ENCODE measurements around the gene DAPK2.
"Not testable (repeated sequence)": the region's sequence is repeated elsewhere in the genome, so short reads cannot be mapped to it uniquely, and the experiment has no call there.

DAPK2 gene

DNA sequence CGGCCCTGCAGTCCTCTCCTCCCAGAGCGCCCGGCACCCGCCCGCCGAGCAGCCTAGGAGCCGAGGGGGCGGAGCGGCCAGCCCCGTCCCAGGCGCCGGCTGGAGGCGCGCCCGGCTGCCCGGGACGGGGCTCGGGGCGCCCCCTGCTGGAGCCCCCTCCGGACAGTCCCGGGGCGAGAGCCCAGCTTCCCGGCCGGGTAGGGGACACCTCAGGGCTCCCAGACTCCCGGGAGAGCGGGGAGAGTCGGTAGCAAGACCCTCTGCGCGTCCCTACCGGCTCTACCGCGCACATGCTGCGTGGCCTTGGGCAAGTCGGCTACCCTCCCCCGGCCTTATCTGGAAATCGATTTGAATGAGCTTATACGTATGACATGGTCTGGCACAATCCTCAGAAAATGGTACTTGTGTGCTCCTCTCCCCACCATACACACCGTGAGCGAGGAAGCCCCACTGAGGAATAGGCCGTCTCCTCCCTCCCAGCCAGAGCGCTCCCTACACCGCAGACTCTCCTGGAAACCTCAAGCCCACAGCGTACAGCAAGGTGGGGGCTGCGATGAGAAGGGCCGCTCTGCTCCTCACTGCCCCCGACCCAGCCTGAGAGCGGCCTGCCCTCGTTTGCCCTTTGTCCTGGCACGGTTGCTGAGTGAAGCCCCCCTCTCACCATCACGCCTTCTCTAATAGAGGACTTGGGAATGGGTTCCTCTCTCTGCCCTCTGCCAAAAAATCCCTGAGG, at the start of gene DAPK2:
Gene DAPK2, minus strand, starts transcription at position 65 of the 733 bp plus-strand sequence. CDS start 6,224 bp downstream, outside the sequence.
- peak; percentile 61 for DNase-seq

DNA sequence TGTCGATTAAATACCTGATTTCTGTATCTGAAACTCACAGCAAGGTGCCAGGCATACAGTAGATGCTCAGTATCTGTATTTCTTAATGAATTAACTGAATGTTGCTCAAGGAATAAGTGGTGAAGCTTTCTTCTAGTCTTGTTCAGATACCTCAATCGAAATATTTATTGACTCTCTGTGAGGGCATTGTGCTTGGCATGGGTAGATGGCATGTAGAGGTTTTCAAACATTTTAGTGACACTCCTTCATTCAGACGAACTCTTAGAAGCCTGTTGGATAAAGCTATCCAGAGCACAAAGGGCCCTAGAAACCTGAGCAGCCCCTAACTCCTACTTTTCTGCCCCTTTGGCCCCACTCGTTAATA, 49.1 kb upstream of the DAPK2 start:
- no peak for DNase-seq

DNA sequence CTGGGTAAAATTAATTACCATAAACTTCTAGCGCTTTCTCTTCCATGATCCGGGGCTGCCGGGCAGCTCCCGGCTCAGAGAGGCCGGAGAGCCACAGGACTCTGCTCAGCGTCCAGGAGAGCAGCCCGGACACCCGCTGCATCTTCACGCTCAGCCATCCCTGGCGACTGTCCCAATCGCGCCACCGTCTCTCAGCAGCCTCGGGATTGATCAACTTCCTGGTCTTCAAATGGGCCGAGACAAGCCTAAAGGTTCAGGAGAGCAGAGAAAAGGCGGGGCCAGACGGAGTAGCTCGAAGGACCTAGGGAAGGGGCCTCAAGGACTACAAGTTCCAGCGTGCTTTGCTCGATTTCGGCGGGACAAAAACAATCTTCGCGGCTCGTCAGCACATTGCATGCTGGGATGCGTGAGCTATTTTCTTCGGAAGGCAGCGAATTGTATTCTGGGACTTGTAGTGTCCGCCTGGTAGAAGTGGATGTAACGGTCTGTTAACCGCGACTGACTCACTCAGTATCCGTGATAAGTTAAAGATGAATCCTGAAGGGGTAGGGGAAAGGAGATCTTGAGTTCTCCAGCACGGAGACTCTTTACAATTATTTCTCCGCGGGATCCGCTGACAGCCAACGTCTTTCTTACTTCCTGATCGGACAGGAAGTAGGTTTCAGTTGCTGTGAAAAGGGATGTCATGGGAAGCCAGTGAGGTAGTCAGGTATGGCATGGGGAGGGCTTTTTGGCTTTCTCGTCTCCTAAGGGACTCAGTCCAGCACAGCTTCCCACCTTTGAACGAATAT, 47.5 kb upstream of the DAPK2 start, which contains the start of gene CIAO2A:
Gene CIAO2A, minus strand, starts transcription at position 212 of the 791 bp plus-strand sequence. Its CDS starts 70 bp downstream, at position 142.
- peak; percentile 86 for DNase-seq

DNA sequence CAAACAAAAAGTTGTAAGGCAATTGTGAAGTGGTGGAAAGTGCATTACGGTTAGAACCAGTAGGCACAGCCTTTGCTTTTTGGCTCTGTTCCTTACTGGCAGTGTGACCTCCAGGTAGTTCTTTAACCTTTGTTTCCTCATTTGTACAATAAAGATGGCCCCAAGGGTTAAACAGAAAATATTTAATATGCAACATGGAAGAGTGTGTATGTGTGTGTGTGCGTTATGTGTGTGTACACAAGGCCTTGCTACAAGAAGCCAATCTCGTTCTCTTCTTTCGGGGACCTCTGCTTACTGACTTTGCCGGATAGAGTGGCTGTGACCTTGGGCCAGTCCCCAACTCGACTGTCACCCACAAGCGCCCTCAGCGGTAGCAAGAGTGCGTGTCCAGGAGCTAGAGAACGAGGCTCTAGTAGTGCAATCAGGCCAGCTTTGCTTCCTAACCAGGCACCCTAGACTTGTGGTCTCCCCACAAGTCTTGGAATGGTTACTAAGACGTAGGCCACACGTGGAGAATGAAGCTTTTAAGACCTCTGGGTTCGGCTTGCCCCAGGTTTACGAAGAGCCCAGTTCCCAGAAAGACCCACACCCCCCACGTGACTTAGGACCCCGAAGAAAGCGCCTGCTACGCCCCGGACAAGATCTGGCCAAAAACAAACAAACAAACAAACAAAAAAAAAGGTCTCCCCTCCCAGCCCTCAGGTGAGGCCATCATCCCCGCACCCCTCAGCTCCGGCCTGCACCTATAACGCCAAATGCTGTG, 46.8 kb upstream of the DAPK2 start:
- DNase-seq = no peak

DNA sequence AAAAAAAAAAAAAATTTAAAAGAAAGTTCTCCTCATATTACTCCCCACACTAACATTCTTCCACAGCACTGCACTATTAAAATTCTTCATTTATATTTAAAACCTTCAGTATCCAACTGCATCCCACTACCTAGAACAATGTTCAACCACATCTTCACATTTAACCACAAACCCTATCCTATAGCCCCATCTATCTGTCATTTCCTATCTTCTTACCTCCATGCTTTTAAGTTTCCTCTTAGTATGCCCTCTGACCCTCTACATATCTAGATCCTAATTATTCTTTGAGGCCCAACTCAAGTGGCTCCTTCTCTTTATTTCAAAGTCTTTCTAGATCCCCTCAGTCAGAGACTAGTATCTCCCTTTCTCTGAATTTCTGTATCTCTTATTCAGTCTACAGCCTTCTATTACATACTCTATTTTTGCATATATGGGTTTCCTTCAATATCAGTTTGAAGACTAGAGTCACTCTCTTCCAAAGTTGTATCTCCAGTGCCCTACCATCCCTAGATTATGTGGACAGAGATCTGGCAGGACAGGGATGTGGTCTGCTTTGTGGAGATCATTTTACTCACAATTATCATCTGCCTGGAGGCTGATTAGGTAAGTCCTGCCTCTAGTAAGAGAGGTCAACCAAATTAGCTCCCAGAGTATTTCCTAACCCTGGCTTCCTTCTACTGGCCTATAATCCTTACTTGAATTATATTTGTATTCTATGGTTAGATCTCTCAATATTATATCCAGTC, 46.0 kb upstream of the DAPK2 start:
- DNase-seq = no peak

DNA sequence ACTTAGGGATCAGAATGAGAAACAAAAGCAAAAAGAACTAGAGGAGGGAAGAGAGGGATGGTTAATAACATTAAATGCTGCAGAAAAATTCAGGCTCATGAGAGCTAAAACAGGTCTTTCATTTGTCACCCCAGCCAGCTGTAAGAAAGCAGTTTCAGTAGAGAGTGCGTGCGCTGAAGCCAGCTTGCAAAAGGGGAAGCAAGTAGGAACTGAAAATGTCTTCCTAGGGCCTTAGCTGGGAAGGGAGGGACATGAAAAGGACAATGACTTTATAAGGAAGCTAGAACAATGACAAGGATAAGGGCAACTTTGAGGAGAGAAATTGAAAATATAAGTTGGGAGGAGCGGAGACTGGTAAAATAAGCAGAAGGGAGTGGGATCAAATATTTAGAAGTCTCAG, 44.2 kb upstream of the DAPK2 start:
- no peak for DNase-seq

DNA sequence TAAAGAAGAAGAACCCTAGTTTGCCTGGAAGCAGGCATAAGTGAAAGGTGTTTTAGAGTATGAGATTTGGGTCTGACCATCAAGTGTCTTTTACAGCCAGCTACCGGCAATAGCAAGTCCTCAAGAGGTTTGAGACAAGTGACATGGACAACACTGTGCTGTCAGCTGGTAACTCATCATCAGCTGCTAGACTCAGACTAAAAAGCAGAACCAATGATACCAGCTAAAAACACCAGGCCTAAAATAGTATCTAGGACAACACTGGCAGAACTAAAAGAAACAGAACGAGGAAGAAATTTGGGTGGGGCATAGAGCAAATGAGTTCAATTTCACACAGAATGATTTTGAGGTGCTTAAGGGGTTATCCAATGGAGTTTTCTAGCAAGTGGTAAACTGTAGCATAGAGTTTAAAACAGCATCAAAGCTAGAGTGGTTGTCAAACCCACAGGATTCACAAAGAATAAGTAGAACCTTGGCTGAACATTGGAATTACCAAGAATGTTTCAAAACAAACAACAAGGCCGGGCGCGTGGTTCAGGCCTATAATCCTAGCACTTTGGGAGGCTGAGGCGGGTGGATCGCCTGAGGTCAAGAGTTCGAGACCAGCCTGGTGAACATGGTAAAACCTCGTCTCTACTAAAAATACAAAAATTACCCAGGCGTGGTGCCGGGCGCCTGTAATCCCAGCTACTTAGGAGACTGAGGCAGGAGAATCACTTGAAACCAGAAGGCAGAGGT, 43.4 kb upstream of the DAPK2 start:
- no peak for DNase-seq

DNA sequence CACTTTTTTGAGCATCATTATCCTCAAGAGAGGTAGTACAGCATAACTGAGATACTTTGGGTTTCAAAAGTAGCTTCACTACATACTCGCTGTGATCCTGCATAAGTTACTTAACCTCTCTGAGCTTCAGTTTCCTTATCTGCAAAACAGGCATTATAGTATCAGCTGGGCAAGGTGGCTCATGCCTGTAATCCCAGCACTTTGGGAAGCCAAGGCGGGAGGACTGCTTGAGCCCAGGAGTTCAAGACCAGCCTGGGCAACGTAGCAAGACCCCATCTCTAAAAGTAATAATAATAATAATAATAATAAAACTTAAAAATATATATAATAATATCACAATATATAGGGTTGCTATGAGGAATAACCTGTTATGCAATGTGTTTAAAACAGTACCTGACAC, 36.5 kb upstream of the DAPK2 start:
- DNase-seq = no peak

DNA sequence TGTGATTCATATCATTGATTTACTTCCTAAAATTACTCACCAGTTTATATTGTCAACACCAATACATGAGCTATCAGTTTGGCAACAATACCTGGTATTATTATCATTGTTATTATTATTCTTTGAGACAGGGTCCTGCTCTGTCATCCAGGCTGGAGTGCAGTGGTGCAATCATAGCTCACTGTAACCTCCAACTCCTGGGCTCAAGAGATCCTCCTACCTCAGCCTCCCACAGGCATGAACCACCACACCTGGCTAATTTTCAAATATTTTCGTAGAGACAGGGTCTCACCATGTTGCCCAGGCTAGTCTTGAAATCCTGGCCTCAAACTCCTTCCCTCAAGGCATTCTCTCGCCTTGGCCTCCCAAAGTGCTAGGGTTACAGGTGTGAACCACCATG, 27.2 kb upstream of the DAPK2 start:
- DNase-seq = not testable (repeated sequence)

DNA sequence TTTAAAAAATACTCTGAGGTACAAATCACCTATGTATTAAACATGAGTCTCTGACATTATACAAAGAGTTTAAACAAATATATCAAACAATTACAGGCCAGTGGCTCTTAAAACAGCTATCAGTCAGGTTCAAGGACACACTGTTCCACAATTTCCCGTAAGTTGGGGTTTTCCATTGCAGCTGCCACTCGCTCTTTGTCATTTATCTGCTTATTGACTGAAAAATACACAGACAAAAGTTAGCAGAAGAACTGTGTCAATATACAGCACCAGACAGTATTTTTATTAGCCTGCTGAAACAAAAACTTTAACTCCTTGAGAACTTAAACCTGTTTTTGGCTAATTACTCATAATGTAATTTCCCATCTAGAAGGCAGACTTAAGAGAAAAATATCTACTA, 26.5 kb upstream of the DAPK2 start:
- no peak for DNase-seq

DNA sequence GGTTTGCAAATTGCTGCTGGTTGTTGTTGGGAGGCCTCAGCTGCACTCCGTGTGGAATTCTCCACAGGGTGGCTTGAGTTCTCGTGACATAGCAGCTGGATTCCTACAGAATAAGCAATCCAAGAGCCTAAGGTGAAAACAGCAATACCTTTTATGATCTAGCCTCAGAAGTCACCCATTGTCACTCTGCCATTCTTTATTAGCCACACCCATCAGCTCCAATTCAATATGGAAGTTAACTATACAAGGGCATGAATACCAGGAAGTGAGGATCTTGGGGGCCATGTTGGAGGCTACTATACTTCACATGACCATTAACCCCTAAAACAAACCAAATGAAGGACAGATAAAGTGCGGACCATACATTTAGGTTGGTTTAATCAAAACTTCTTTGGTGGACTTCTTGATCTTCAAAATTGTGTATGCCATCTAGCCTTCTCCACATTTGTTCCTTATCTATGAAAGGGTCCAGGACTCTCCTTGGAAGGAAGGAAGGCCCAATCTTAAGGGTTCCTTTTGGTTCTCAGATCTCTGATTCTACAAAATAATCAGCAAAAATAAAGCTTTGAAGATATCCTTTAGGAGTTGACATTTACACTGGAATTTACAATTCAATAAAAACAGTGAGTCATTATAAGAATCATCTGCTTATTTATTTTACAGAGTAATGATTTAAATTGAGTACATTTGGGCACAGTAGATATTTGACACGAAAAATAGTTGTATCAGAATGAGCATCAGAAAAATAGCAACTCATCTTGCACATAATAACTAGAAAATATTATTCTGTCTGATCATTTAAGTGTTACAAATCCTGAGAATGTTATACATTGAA, 25.9 kb upstream of the DAPK2 start:
- DNase-seq = no peak

DNA sequence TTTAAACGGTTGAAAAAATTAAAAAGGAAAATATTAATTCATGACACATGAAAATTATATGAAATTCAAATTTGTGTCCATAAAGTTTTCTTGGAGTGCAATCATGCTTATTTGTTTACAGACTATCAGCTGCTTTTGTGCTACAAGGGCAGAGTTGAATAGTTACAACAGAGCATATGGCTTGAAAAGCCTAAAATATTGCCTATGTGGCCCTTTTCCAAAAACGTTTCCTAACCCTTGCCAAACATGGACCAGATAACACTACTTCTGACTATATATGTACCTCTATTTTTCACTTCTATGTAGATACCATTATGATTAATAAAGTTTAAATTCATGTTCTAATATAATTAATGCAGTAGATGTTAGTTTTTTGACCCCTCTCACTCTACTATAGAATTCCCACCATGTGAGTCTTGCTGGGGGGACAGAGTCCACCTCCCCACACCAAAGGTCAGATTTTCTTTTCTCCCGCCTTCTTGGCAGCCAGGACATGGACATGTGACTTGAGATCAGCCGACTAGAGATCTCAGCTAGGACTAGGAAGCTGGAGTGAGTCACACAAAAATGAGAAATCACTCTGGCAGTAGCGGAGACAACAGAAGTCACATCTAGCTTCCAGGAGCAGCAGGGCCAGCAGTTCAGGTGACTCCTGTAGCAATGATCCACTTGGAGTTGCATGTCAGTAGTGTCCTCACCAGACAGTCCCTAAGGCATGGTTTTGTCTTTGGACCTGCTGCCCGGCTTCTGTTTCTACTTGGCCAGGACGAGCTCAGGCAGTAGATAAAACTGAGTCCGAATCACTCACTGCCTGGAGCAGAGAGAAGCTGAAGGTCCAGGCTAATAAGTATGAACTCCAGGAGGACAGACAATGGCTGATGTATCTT, 24.9 kb upstream of the DAPK2 start:
- DNase-seq = no peak

DNA sequence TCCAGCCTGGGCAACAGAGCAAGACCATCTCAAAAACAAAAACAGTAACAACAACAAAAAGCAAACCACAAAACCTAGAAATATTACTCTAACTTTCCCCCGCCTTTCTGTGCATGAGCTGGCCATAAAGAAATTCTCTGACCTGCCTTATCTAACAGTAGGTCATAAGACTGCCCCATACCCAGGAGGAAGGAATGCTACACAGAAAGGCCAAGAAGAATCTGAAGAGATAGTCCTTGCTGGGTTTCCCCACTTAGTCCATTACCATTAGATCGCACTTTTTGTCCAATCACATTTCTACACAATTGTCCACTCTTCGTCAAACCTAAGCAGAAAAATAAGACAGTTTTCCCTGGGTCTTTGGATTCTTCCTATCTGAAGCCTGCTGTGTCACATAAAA, 23.8 kb upstream of the DAPK2 start:
- no peak for DNase-seq

DNA sequence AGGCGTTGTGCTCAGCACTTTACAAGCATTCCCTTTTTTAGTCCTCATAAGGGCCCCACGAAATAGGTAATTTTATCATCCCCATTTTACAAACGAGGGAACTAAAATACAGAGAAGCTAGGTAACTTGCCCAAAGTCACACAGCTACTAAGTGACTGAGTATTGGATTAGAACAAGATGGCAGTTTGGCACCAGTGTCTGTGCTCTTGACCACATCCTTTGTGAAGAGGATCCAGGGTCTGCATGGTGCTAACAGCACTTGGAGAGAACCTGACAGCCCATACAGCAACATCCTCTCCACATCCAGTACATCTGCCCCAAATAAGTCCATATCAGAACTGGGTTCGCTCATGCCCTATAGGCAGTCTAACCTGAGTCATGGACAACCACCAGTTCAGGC, 21.8 kb upstream of the DAPK2 start:
- DNase-seq = no peak

DNA sequence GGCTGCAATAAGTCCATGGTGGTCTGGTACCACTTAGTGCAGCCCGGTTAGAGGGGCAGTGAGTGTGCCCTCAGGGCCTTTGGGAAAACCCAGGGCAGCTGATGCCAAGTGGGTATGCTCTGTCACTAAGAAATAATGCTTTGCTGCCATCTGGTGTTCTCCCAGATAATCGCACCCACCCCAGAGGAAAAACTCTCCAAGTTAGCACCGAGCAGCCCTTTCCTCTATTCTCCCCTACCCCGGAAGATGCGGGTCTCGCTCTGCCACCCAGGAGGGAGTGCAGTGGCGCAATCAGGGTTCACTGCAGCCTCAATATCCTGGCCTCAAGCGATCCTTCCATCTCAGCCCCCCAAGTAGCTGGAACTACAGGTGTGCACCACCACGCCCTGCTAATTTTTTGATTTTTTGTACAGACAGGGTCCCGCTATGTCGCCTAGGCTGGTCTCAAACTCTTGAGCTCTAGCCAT, 21.3 kb upstream of the DAPK2 start:
- DNase-seq = peak; percentile 44

DNA sequence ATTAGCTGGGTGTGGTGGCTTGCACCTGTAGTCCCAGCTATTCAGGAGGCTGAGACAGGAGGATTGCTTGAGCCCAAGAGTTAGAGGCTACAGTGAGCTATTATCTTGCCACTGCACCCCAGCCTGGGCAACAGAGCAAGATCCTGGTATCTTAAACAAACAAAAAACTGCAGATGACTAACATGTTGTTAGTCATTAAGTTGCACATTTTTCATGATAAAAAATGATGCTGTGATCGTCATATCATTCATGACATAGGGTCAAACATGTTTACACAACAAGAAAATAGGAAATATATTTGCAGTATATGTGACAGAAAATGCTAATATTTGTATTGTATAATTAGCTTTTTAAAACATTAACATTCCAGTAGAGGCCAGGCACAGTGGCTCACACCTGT, 20.2 kb upstream of the DAPK2 start:
- DNase-seq = no peak

DNA sequence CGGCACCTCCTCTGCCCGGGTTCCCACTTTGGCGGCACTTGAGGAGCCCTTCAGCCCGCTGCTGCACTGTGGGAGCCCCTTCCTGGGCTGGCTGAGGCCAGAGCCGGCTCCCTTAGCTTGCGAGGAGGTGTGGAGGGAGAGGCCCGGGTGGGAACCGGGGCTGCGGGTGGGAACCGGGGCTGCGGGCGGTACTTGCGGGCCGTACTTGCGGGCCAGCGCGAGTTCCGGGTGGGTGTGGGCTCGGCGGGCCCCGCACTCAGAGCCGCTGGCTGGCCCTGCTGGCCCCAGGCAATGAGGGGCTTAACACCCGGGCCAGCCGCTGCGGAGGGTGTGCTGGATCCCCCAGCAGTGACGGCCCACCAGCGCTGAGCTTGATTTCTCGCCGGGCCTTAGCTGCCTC, 14.4 kb upstream of the DAPK2 start:
- no peak for DNase-seq

DNA sequence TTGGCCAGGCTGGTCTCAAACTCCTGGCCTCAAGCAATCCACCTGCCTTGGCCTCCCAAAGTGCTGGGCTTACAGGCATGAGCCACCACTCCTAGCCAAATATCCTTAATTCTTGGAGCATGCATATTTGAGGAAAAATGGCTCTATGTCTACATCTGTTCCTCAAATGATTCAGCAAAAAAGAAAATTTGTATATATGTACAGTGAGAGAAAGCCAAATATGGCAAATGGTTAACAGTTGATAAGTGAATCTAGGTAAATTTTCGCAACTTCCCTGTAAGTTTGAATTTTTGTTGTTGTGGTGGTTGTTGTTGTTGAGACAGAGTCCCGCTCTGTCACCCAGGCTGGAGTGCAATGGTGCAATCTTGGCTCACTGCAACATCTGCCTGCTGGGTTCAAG, 12.8 kb upstream of the DAPK2 start:
- DNase-seq = not testable (repeated sequence)

DNA sequence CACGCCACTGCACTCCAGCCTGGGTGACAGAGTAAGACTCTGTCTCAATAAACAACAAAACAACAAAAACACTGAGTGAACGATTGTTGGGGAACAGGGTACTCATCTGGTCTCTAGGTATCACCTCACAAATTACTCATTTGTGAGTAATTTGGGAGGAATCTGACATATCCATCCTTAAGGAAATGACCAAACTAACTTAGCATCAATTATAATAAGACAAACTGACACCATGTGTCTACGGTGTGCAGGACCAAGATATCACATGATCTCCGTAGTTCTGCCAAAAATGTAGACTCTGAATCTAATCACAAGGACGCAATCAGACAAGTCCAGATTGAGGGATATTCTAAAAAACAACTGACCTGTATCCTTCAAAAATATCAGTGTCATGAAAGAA, 12.0 kb upstream of the DAPK2 start:
- DNase-seq = no peak

DNA sequence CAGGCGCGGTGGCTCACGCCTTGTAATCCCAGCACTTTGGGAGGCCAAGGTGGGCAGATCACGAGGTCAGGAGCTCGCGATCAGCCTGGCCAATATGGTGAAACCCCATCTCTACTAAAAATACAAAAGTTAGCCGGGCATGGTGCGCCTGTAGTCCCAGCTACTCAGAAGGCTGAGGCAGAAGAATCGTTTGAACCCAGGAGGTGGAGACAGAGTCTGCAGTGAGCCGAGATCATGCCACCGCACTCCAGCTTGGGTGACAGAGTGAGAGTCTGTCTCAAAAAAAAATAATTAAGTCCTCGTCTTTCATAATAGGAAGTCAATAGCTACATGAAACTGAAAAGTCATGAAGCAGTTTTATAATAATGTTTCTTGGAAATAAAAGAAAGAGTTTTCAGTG, 7.4 kb upstream of the DAPK2 start:
- not testable (repeated sequence) for DNase-seq

Measured in activated effector memory CD4-positive, alpha-beta T cell treated with Interleukin-2 at 50 U/mL for 16 hours (primary cell).